ENCODE measurements around the gene NFIB. TPM values are rescaled to one million over a fixed set of nuclear protein-coding genes. Genes with fewer than 3 reads are reported as not detected.

Gene NFIB
- polyA plus RNA-seq, 1 donor (not counting 4 experiments of a cell fraction or from before 2014, with no cell fraction given), result 8.9 TPM

DNA sequence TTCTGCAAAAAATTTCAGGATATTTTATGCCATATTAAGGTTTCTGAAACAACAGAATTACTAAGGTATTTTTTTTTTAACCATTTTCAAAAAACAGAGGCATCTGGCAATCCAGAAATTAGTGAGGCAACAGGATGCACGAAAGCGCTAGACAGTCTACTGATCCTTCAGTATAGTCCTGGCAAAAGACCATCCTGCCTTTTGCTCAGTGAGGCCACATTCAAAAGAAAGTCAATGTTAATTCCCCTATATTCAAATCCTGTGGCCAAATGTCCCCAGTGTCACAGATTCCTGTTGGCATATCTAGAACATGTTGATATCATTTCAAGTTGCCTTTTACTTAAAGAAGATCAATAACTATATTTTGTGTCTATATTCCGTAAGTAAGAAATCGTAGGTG is 13.1 kb upstream of the NFIB start:
- no peaks in the 10 kb centered on the region for H3K9me3 ChIP-seq (ENCODE audit: control insufficient read depth, low read depth, low read length)
- no peaks in the 10 kb centered on the region for H4K20me1 ChIP-seq (ENCODE audit: control insufficient read depth, extremely low read depth, insufficient read depth, low read length)
- no peaks in the 10 kb centered on the region for H3K79me2 ChIP-seq (ENCODE audit: control insufficient read depth, insufficient read depth, low read length)
- no peaks in the 10 kb centered on the region for H3K27me3 ChIP-seq (ENCODE audit: control insufficient read depth, extremely low read depth, insufficient read depth, low read length)
- H3K4me2 ChIP-seq (ENCODE audit: control insufficient read depth, extremely low read depth, insufficient read depth, low read depth, low read length), result no peak overlapping the region
- dilution Hi-C loops (cut with MboI; ENCODE audit: extremely low pct_ligation_motif_present, low sequenced_read_pairs), result no loop called here
- H3K4me1 ChIP-seq (ENCODE audit: control insufficient read depth, extremely low read depth, insufficient read depth, low read length), result peaks cover 11% of the 10 kb centered on the region
- no peak overlapping the region for H3K27ac ChIP-seq (ENCODE audit: control insufficient read depth, insufficient read depth, low read length)
- no peak overlapping the region for H3K4me3 ChIP-seq (ENCODE audit: control insufficient read depth in 2 of 3, extremely low read depth in 1 of 3, insufficient read depth in 2 of 3, low read depth in 1 of 3, low read length in 3 of 3)
- DNase-seq (ENCODE audit: low read depth, low spot score) (no peak), FAIRE-seq (peak; percentile 9)
- no peak overlapping the region for H2AFZ ChIP-seq (ENCODE audit: control insufficient read depth, low read length)
- no peaks in the 10 kb centered on the region for H3K9me1 ChIP-seq (ENCODE audit: control insufficient read depth, extremely low read depth, insufficient read depth, low read length)
- H3K36me3 ChIP-seq (ENCODE audit: control insufficient read depth in 2 of 2, extremely low read depth in 1 of 2, insufficient read depth in 2 of 2, low read length in 2 of 2), result no peaks in the 10 kb centered on the region
- no peak overlapping the region for H3K9ac ChIP-seq (ENCODE audit: control insufficient read depth, extremely low read depth, insufficient read depth, low read length)
- TF ChIP-seq EZH2 (IDR thresholded peaks at IDR 0.05; ENCODE audit: low read length), result no peak
- no peak for TF ChIP-seq CTCF (optimal IDR thresholded peaks at IDR 0.05 in 1 of 3, IDR thresholded peaks at IDR 0.05 in 1 of 3, conservative IDR thresholded peaks at IDR 0.05 in 1 of 3; ENCODE audit: extremely low read depth in 1 of 3, insufficient read depth in 2 of 3, low read length in 3 of 3)

DNA sequence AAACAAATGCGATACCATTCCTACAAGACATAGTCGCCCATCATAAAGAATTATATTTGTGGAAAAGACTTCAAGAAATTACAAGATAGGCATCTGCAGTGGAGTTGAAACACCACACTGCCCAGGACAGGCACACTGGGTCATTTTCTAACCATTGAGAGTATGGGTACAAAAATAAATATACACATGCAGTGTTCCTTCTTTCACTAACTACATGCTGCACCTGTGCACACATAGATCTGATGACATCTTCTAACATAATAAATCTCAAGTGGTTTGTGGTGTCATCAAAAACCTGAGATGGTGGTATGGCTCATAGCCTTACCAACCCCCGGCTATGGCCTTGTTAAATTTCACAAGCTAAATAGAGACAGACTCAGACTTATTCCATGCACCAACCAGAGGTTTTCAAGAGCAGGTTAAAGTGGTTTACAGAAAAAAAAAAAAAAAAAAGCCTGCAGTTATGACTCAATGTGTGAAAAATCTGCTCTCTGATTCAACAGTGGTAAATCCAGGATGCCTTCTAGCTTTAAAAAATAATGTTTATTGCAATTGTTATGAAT is 12.4 kb upstream of the NFIB start:
- H3K79me2 ChIP-seq (ENCODE audit: control insufficient read depth, insufficient read depth, low read length), result no peaks in the 10 kb centered on the region
- H4K20me1 ChIP-seq (ENCODE audit: control insufficient read depth, extremely low read depth, insufficient read depth, low read length), result no peaks in the 10 kb centered on the region
- no peaks in the 10 kb centered on the region for H3K27me3 ChIP-seq (ENCODE audit: control insufficient read depth, extremely low read depth, insufficient read depth, low read length)
- no peaks in the 10 kb centered on the region for H3K9me3 ChIP-seq (ENCODE audit: control insufficient read depth, low read depth, low read length)
- H3K36me3 ChIP-seq (ENCODE audit: control insufficient read depth in 2 of 2, extremely low read depth in 1 of 2, insufficient read depth in 2 of 2, low read length in 2 of 2), result no peaks in the 10 kb centered on the region
- no peaks in the 10 kb centered on the region for H3K9me1 ChIP-seq (ENCODE audit: control insufficient read depth, extremely low read depth, insufficient read depth, low read length)
- H3K27ac ChIP-seq (ENCODE audit: control insufficient read depth, insufficient read depth, low read length), result no peak overlapping the region
- TF ChIP-seq EZH2 (IDR thresholded peaks at IDR 0.05; ENCODE audit: low read length) (no peak), CTCF (optimal IDR thresholded peaks at IDR 0.05 in 1 of 3, IDR thresholded peaks at IDR 0.05 in 1 of 3, conservative IDR thresholded peaks at IDR 0.05 in 1 of 3; ENCODE audit: extremely low read depth in 1 of 3, insufficient read depth in 2 of 3, low read length in 3 of 3) (no peak)
- dilution Hi-C loops (cut with MboI; ENCODE audit: extremely low pct_ligation_motif_present, low sequenced_read_pairs), result no loop called here
- no peak overlapping the region for H3K9ac ChIP-seq (ENCODE audit: control insufficient read depth, extremely low read depth, insufficient read depth, low read length)
- DNase-seq (ENCODE audit: low read depth, low spot score) (peak; percentile 58), FAIRE-seq (peak; percentile 57)
- no peak overlapping the region for H3K4me3 ChIP-seq (ENCODE audit: control insufficient read depth in 2 of 3, extremely low read depth in 1 of 3, insufficient read depth in 2 of 3, low read depth in 1 of 3, low read length in 3 of 3)
- no peak overlapping the region for H2AFZ ChIP-seq (ENCODE audit: control insufficient read depth, low read length)
- H3K4me1 ChIP-seq (ENCODE audit: control insufficient read depth, extremely low read depth, insufficient read depth, low read length), result peaks cover 15% of the 10 kb centered on the region
- H3K4me2 ChIP-seq (ENCODE audit: control insufficient read depth, extremely low read depth, insufficient read depth, low read depth, low read length), result no peak overlapping the region

All from keratinocyte (primary cell).